HepG2 (cell line): ENCODE results near the gene KLC4. TPM values are rescaled to one million over a fixed set of nuclear protein-coding genes. Genes with fewer than 3 reads are reported as not detected.
A peak's percentile ranks its signal among the peaks of the same experiment; 100 is the strongest.

Source experiments
- HNF1B ChIP-seq: sonication (generic); formaldehyde crosslinking; IDR thresholded peaks from 2 replicates; pipeline ENCODE4 v1.5.1; 2020; ENCODE audit warnings: mild to moderate bottlenecking, moderate library complexity, missing genetic modification reagents
- USF2 ChIP-seq, 2 experiments: sonication (generic) in 1 of 2; formaldehyde crosslinking in 1 of 2; IDR thresholded peaks; 2 replicates each; pipeline versions ENCODE4 v1.5.1 to v1.6.1; 2011 to 2020; ENCODE audit warnings: borderline replicate concordance in 1 of 2, low read depth in 1 of 2, low read length in 1 of 2, mild to moderate bottlenecking in 1 of 2, missing genetic modification reagents in 1 of 2, moderate library complexity in 1 of 2
- ZBTB10 ChIP-seq: sonication (generic); formaldehyde crosslinking; IDR thresholded peaks from 2 replicates; pipeline ENCODE4 v1.4.0; 2020; ENCODE audit warnings: missing genetic modification reagents, borderline replicate concordance
- ZBTB3 ChIP-seq: sonication (generic); formaldehyde crosslinking; IDR thresholded peaks from 2 replicates; pipeline ENCODE4 v1.4.0; 2020; ENCODE audit warnings: low read depth, mild to moderate bottlenecking, moderate library complexity, missing genetic modification reagents, borderline replicate concordance
- ZBTB34 ChIP-seq: sonication (generic); formaldehyde crosslinking; IDR thresholded peaks from 2 replicates; pipeline ENCODE4 v1.8.0; 2022; ENCODE audit warnings: mild to moderate bottlenecking, missing genetic modification reagents
- ZFY ChIP-seq: sonication (generic); formaldehyde crosslinking; IDR thresholded peaks from 2 replicates; pipeline ENCODE4 v1.4.0; 2020; ENCODE audit warnings: missing genetic modification reagents
- ZNF18 ChIP-seq: sonication (generic); formaldehyde crosslinking; IDR thresholded peaks from 2 replicates; pipeline ENCODE4 v1.8.0; 2022; ENCODE audit warnings: mild to moderate bottlenecking, missing genetic modification reagents; ENCODE audit not compliant: insufficient replicate concordance
- ZNF569 ChIP-seq: sonication (generic); formaldehyde crosslinking; IDR thresholded peaks from 2 replicates; pipeline ENCODE4 v1.5.0; 2020; ENCODE audit warnings: mild to moderate bottlenecking, missing genetic modification reagents, moderate library complexity, borderline replicate concordance
- ZNF691 ChIP-seq: sonication (generic); formaldehyde crosslinking; IDR thresholded peaks from 2 replicates; pipeline ENCODE4 v1.4.0; 2020; ENCODE audit warnings: missing genetic modification reagents, low read depth, mild to moderate bottlenecking, borderline replicate concordance
- ZNF766 ChIP-seq: sonication (generic); formaldehyde crosslinking; IDR thresholded peaks from 2 replicates; pipeline ENCODE4 v1.5.0; 2020; ENCODE audit warnings: missing genetic modification reagents, borderline replicate concordance
- polyA plus RNA-seq, 8 experiments: library from polyadenylated mRNA; depleted of rRNA in 3 of 8; stranded (reverse) in 7 of 8; unstranded in 1 of 8; fragments of >200 nt; fragmentation: Illumina TruSeq in 4 of 8; extraction: Trizol in 4 of 8; gene quantifications; 2 replicates each; pipeline versions ENCODE4 v1.2.1 to v1.2.3, GENCODE V29; 2011 to 2016; ENCODE audit warnings: low read depth in 4 of 8, missing spikeins in 1 of 8, mixed read lengths in 1 of 8; ENCODE audit not compliant: insufficient read depth in 1 of 8
- total RNA-seq, 5 experiments: library from RNA; depleted of rRNA; stranded (reverse); fragments of >200 nt; fragmentation: Illumina TruSeq; extraction: Trizol; gene quantifications; 2 replicates each; pipeline ENCODE4 v1.2.3, GENCODE V29; 2016; ENCODE audit warnings: low read depth in 1 of 5

Gene KLC4
- total and polyA plus RNA-seq, 2 of the 13 experiments (the other 11 are each of a cell fraction or from before 2014, with no cell fraction given), result 45.4 to 70.4 TPM

- TF ChIP-seq HNF1B (CRISPR knock-in tag), result no peak
- no peak for TF ChIP-seq USF2 (IDR thresholded peaks at IDR 0.05; ENCODE audit: low read depth, low read length)
- TF ChIP-seq USF2 (CRISPR knock-in tag; IDR thresholded peaks at IDR 0.05; ENCODE audit: borderline replicate concordance), result no peak
- 0 out of 2 replicates have a peak, but pooled peaks have one; percentile 60 for TF ChIP-seq ZBTB3 (CRISPR knock-in tag)
- peak; percentile 55 for TF ChIP-seq ZFY (CRISPR knock-in tag)
- peak; percentile 45; the same call in 1 of the 2 replicates for TF ChIP-seq ZBTB34 (CRISPR knock-in tag)
- no peak; the same call in 1 of the 2 replicates for TF ChIP-seq ZNF691 (CRISPR knock-in tag)
- peak; percentile 71 for TF ChIP-seq ZNF18 (CRISPR knock-in tag)
- no peak for TF ChIP-seq ZNF569 (CRISPR knock-in tag)
- 0 out of 2 replicates have a peak, but pooled peaks have one; percentile 61 for TF ChIP-seq ZBTB10 (CRISPR knock-in tag)
- 0 out of 2 replicates have a peak, but pooled peaks have one; percentile 50 for TF ChIP-seq ZNF766 (CRISPR knock-in tag)
These were observed 17.3 kb downstream of the KLC4 start (continued) for GRCh38 chr6:43076464-43077332.
